HG03135 (cell line): ENCODE data around the gene RAB11B.
A peak's percentile ranks its signal among the peaks of the same experiment; 100 is the strongest.
"Not testable (repeated sequence)": the region's sequence is repeated elsewhere in the genome, so short reads cannot be mapped to it uniquely, and the experiment has no call there.

Experiments used
- ATAC-seq: cut with Tn5 transposase; IDR thresholded peaks from one replicate; pipeline ENCODE4 v1.9.1; 2021; ENCODE audit warnings: mild to moderate bottlenecking, moderate library complexity; ENCODE audit not compliant: unreplicated experiment

RAB11B gene

DNA sequence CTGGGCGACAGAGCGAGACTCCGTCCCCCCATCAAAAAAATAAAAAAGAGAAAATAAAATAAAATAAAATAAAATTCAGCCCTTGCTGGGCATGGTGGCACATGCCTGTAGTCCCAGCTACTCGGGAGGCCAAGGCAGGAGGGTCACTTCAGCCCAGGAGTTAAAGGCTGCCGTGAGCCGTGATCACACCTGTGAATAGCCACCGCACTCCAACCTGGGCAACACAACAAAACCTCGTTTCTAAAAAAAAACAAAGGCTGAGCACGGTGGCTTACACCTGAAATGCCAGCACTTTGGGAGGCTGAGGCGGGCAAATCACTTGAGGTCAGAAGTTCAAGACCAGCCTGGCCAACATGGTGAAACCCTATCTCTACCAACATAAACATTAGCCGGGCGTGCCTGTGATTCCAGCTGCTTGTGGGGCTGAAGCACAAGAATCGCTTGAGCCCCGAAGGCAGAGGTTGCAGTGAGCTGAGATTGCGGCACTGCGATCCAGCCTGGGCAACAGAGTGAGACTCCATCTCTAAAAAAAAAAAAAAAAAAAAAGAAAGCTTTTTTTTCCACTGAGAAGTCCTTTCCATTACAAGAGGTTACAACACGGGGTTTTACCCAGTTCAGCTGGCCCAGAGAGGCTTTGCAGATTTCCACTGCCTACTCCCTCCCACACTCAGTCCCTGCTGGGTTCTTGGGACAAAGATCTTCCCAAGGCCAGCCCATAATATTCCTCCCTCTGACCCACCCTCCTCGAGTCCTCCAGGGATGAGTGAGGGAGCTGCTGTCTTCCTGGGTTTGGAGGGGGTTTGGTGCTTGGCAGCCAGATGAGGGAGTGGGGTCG lies 19.8 kb upstream of the RAB11B start:
- ATAC-seq: no peak

DNA sequence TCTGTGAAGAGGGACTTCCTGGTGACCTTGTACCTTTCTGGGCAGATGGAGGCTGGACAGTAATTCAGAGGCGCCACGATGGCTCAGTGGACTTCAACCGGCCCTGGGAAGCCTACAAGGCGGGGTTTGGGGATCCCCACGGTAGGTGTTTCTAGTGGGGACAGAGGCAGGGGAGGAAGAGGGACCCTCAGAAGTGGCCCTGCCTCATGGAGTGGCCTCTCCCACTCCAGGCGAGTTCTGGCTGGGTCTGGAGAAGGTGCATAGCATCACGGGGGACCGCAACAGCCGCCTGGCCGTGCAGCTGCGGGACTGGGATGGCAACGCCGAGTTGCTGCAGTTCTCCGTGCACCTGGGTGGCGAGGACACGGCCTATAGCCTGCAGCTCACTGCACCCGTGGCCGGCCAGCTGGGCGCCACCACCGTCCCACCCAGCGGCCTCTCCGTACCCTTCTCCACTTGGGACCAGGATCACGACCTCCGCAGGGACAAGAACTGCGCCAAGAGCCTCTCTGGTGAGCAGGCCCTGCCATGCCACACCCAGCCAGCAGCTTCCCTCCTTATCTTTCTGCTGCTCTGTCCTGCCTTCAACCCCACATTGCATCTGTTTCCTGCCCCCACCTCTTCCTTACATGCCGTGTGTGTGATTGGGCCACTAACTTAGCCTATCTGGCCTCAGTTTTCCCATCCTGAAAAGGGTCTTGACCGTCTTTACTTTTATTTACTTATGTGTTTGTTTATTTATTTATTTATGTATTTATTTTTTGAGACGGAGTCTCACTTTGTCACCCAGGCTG lies 19.0 kb upstream of the RAB11B start:
- ATAC-seq: no peak

DNA sequence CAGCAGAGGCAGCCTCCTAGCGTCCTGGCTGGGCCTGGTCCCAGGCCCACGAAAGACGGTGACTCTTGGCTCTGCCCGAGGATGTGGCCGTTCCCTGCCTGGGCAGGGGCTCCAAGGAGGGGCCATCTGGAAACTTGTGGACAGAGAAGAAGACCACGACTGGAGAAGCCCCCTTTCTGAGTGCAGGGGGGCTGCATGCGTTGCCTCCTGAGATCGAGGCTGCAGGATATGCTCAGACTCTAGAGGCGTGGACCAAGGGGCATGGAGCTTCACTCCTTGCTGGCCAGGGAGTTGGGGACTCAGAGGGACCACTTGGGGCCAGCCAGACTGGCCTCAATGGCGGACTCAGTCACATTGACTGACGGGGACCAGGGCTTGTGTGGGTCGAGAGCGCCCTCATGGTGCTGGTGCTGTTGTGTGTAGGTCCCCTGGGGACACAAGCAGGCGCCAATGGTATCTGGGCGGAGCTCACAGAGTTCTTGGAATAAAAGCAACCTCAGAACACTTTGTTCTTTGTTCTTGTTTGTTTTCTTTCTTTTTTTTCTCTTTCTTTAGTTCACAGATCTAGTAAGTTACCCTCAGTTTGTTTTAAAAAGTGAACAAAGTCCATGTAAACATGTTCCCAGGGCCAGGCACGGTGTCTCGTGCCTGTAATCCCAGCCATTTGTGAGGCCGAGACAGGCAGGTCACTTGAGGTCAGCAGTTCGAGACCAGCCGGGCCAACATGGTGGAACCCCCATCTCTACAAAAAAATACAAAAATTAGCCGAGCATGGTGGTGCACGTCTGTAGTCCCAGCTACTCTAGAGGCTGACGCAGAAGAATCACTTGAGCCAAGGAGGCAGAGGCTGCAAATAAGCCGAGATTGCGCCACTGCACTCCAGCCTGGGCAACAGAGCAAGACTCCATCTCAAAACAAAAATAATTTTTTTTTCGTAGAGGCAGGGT lies 16.0 kb upstream of the RAB11B start:
- ATAC-seq: no peak

DNA sequence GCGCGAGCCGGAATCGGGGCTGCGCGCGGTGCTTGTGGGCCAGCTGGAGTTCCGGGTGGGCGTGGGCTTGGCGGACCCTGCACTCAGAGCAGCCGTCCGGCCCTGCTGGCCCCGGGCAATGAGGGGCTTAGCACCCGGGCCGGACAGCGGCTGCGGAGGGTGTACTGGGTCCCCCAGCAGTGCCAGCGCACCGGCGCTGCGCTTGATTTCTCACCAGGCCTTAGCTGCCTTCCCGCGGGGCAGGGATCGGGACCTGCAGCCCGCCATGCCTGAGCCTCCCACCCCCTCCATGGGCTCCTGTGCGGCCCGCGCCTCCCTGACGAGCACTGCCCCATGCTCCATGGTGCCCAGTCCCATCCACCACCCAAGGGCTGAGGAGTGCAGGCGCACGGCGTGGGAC lies 14.4 kb upstream of the RAB11B start:
- not testable (repeated sequence) for ATAC-seq

DNA sequence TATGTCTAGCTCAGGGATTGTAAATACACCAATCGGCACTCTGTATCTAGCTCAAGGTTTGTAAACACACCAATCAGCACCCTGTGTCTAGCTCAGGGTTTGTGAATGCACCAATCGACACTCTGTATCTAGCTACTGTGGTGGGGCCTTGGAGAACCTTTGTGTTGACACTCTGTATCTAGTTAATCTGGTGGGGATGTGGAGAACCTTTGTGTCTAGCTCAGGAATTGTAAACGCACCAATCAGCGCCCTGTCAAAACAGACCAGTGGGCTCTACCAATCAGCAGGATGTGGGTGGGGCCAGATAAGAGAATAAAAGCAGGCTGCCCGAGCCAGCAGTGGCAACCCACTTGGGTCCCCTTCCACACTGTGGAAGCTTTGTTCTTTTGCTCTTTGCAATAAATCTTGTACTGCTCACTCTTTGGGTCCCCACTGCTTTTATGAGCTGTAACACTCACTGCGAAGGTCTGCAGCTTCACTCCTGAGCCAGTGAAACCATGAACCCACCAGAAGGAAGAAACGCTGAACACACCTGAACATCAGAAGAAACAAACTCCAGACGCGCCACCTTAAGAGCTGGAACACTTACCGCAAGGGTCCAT lies 13.7 kb upstream of the RAB11B start:
- not testable (repeated sequence) for ATAC-seq

DNA sequence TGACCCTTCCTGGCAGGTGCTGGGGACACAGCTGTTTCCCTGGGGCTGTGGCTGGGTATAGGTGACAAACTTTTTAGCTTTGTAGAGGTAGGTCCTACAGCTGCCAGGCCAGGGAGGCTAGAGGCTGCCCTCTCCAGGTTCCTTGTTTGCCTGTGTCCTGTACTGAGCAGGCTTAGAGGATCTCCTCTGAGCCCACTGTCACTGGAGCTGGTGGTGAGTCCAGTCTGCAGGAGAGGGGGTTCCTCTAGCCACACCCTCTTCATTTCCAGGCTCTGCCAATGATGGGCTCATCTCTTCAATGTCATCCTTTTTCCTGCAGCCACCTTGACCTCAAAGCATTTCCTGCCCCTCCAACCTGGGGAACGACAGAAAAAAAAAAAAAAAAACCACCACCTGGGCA lies 12.6 kb upstream of the RAB11B start:
- ATAC-seq: no peak

DNA sequence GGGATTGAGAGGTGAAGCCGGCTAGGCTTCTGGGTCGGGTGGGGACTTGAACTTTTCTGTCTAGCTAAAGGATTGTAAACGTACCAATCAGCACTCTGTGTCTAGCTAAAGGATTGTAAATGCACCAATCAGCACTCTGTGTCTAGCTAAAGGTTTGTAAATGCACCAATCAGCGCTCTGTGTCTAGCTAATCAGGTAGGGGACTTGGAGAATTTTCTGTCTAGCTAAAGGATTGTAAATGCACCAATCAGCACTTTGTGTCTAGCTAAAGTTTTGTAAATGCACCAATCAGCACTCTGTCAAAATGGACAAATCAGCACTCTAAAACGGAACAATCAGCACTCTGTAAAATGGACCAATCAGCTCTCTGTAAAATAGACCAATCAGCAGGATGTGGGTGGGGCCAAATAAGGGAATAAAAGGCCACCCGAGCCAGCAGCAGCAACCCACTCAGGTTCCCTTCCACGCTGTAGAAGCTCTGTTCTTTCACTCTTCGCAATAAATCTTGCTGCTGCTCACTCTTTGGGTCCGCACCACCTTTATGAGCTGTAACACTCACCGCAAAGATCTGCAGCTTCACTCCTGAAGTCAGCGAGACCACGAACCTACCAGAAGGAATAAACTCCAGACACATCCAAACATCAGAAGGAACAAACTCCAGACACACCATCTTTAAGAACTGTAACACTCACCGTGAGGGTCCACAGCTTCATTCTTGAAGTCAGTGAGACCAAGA lies 10.8 kb upstream of the RAB11B start:
- ATAC-seq: not testable (repeated sequence)

DNA sequence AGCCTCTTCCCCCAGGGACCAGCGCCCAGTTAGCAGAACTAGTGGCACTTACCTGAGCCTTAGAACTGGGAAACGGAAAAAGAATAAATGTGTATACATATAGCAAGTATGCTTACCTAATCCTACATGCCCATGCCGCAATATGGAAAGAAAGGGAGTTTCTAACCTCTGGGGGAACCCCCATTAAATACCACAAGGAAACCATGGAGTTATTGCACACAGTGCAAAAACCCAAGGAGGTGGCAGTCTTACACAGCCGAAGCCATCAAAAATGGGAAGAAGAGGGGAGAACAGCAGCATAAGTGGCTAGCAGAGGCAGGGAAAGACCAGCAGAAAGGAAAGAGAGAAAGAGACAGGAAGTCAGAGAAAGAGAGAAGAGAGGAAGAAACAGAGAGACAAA lies 5.6 kb upstream of the RAB11B start:
- ATAC-seq: not testable (repeated sequence)

DNA sequence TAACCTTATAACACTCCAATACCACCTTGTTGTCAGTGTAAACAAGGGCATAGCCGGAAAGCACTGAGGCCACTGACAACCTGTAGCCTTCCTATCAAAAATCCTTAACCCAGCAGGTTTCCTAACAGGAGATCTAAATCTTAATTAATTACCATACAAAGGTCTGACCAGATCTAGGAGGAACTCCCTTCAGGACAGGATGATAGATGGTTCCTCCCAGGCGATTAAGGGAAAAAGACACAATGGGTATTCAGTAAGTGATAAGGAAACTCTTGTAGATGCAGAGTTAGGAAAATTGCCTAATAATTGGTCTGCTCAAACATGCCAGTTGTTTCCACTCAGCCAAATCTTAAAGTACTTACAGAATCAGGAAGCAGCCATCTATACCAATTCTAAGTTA lies 5.1 kb upstream of the RAB11B start:
- ATAC-seq: not testable (repeated sequence)

DNA sequence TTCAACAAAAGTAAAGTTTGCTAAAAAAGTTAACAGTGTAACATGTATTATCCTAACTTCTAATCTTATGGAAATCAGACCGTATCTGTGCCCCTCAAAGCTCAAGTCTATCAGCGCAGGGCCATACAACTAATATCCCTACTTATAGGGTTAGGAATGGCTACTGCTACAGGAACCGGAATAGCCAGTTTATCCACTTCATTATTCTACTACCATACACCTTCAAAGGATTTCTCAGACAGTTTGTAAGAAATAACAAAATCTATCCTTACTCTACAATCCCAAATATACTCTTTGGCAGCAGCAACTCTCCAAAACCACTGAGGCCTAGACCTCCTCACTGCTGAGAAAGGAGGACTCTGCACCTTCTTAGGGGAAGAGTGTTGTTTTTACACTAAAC lies 4.6 kb upstream of the RAB11B start:
- not testable (repeated sequence) for ATAC-seq

DNA sequence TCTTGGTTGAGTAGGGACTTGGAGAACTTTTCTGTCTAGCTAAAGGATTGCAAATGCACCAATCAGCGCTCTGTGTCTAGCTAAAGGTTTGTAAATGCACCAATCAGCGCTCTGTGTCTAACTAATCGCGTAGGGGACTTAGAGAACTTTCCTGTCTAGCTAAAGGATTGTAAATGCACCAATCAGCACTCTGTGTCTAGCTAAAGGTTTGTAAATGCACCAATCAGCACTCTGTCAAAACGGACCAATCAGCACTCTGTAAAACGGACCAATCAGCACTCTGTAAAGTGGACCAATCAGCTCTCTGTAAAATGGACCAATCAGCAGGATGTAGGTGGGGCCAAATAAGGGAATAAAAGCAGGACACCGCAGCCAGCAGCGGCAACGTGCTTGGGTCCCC lies 3.7 kb upstream of the RAB11B start:
- ATAC-seq: not testable (repeated sequence)

DNA sequence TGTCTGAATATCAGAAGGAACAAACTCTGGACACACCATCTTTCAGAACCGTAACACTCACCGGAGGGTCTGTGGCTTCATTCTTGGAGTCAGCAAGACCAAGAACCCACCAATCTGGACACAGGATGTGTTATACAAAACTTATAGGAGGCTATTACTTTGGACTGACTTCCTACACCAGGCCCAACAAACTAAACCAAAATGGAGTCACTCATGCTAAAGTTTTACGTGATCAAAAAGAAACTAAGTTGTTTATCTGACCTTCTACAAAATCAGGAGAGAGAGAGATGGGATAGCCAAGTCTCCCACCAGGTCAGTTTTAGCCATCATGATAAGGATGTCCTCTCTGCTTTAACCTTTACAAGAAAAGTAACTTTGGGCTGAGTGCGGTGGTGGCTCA lies 3.2 kb upstream of the RAB11B start:
- ATAC-seq: no peak

DNA sequence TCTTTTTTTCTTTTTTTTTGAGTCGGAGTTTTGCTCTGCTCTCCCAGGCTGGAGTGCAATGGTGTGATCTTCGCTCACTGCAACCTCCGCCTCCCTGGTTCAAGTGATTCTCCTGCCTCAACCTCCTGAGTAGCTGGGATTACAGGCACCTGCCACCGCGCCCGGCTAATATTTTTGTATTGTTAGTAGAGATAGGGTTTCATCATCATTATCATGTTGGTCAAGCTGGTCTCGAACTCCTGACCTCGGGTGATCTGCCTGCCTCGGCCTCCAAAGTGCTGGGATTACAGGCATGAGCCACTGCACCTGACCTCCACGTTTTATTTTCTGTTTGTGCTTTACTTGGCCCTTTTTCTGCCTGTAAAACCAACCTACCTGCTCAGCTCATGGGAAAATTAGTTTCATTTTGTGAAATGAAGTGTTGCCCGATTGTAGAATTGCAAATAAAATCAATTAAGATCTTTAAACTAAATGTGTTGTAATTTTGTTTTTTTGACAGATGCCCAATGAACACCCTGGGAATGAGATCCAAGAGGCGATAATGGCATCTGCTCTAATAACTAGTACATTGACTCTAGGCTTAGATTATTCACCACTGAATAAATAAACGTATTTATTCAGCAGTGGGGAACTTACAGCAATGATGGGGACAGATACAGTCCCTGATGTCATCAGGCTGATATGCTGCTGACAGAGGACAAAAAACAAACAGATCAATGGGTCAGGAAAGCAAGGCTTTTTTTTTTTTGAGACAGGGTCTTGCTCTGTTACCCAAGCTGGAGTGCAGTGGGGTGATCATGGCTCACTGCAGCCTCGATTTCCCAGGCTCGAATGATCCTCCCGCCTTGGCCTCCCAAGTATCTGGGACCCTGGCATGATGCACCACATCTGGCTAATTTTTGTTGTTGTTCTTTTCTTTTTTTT lies 2.2 kb upstream of the RAB11B start:
- no peak for ATAC-seq

DNA sequence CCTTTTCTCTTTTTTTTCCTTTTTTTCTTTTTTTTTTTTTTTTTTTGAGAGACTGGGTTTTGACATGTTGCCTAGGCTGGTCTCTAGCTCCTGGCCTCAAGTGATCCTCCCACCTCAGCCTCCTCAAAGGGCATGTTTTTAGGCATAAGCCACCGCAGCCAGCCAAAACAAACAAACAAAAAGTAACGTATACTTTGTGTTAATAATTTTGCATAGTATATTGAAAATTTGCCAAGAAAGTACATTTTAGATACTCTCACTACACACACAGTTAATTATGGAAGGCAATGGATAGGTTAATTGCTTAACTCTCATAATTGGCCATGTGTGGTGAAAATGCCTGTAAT lies 1.6 kb upstream of the RAB11B start:
- no peak for ATAC-seq

DNA sequence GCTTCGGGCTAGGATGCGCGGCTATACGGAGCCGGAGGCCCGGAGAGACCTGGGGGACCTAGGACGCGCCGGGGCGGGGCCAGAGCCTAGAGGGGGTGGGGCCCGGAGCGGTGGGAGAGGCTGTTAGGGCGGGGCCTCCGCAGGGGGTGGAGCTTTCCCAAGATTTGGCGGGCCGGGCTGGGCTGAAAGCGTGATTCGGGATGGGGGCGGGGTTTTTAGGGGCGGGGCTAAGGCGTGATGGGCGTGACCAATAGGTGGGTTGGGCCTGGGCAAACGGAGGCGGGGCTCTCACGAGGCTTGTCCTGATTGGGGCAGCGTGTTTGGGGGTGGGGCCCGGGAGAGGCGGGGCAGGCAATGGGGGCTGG lies 439 bp downstream of the RAB11B start:
- peak; percentile 38 for ATAC-seq

DNA sequence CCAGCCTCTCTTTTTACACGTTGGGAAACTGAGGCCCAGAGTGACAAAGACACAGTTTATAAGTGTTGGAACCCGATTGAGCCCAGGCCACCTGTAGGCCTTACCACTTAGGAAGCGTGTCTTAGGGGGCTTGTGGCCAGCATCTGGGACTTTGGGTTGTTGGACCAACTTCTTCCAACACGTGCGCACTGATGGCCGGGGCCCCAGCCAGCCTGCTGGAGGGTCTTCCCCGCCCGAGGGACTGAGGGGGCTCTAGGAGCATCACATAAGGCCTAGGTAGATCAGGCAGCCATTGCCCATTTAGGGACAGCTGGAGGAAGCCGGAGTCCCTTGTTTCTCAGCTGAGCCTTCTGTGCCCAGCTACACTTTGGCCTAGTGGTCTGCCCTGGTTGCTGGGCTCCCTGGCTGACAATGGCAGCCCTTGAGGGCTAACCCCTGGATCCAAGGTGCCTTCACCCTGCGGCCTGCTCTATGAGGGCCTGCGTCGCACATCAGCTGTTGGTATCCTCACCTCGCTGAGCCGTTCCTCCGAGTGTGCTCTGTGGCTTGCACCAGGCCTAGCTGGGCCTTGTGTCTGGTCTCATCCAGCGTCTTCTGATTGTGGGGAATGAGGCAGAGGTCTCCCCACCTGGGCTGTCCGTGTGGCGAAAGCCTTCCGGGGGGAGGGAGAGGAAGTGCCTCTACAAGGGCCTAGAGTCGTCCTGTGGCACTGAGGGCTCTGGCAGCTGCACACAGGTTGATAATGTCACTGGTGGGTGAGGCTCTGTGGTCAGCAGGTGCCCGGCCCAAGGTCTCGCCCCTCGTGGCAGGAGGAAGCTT lies 1.2 kb downstream of the RAB11B start:
- no peak for ATAC-seq

DNA sequence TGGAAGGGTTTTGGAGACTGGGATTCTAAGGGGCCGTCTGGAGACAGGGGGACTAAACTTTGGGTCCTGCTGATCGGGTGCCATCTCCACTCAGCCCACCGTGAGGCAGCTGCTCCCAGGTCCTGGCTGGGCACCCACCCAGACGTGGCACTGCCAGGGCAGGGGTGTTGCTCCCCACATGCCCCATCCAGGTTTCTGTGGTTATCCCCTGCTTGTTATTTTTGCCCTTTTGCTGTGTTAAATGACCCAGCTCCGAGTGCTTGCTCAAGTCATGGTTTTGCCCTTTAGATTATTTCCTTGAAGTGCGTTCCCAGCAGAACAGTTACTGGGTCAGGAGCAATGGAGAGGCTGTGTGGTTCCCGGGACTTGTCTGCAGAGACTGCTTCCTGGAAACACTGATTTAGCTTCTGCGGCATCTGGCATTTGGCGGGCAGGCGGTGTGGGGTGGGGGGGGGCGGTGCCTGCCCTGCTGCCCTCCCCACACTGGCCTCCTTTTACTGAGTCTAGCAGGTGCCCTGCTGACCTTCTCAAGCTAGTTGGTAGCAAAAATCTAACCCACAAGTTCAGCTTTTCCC lies 1.9 kb downstream of the RAB11B start:
- ATAC-seq: no peak
